HepG2 (cell line): ENCODE data around the gene ARFGAP3. TPM values are rescaled to one million over a fixed set of nuclear protein-coding genes. Genes with fewer than 3 reads are reported as not detected.

Experiments used
- CSRNP2 ChIP-seq: sonication (generic); formaldehyde crosslinking; conservative IDR thresholded peaks from 2 replicates; pipeline ENCODE4 v1.8.0; 2022; ENCODE audit warnings: low read depth, missing genetic modification reagents
- DNMT1 ChIP-seq: sonication (generic); formaldehyde crosslinking; IDR thresholded peaks from 2 replicates; pipeline ENCODE4 v1.5.1; 2020; ENCODE audit warnings: mild to moderate bottlenecking, missing genetic modification reagents
- MAX ChIP-seq: IDR thresholded peaks from 2 replicates; pipeline ENCODE4 v1.6.1; 2012; ENCODE audit warnings: inconsistent platforms
- PITX1 ChIP-seq: sonication (generic); formaldehyde crosslinking; IDR thresholded peaks from 2 replicates; pipeline ENCODE4 v1.5.1; 2020; ENCODE audit warnings: mild to moderate bottlenecking, missing genetic modification reagents
- RBM22 ChIP-seq: fragments of 200-400 bp; formaldehyde crosslinking; optimal IDR thresholded peaks from 2 replicates; pipeline ENCODE3; 2017; ENCODE audit warnings: mild to moderate bottlenecking, low read length, moderate library complexity
- SALL1 ChIP-seq: sonication (generic); formaldehyde crosslinking; IDR thresholded peaks from 2 replicates; pipeline ENCODE4 v1.8.0; 2022; ENCODE audit warnings: mild to moderate bottlenecking, missing genetic modification reagents
- YEATS2 ChIP-seq: sonication (generic); formaldehyde crosslinking; IDR thresholded peaks from 2 replicates; pipeline ENCODE4 v1.4.0; 2020; ENCODE audit warnings: missing genetic modification reagents, borderline replicate concordance
- ZFAT ChIP-seq: sonication (generic); formaldehyde crosslinking; conservative IDR thresholded peaks from 2 replicates; pipeline ENCODE4 v1.8.1; 2023; ENCODE audit warnings: missing genetic modification reagents, inconsistent platforms
- ZNF782 ChIP-seq: sonication (generic); formaldehyde crosslinking; IDR thresholded peaks from 2 replicates; pipeline ENCODE4 v1.4.0; 2020; ENCODE audit warnings: missing genetic modification reagents, mild to moderate bottlenecking, borderline replicate concordance
- polyA plus RNA-seq, 8 experiments: library from polyadenylated mRNA; depleted of rRNA in 3 of 8; stranded (reverse) in 7 of 8; unstranded in 1 of 8; fragments of >200 nt; fragmentation: Illumina TruSeq in 4 of 8; extraction: Trizol in 4 of 8; gene quantifications; 2 replicates each; pipeline versions ENCODE4 v1.2.1 to v1.2.3, GENCODE V29; 2011 to 2016; ENCODE audit warnings: low read depth in 4 of 8, missing spikeins in 1 of 8, mixed read lengths in 1 of 8; ENCODE audit not compliant: insufficient read depth in 1 of 8
- total RNA-seq, 5 experiments: library from RNA; depleted of rRNA; stranded (reverse); fragments of >200 nt; fragmentation: Illumina TruSeq; extraction: Trizol; gene quantifications; 2 replicates each; pipeline ENCODE4 v1.2.3, GENCODE V29; 2016; ENCODE audit warnings: low read depth in 1 of 5
- TF ChIP-seq, protein P1 (sequence below): sonication (generic); formaldehyde crosslinking; IDR thresholded peaks from 2 replicates; pipeline ENCODE4 v1.9.0; 2021; ENCODE audit warnings: missing genetic modification reagents, borderline replicate concordance
- TF ChIP-seq, protein P2 (sequence below): sonication (generic); formaldehyde crosslinking; IDR thresholded peaks from 2 replicates; pipeline ENCODE4 v1.4.0; 2020; ENCODE audit warnings: missing genetic modification reagents
- TF ChIP-seq, protein P3 (sequence below): sonication (generic); formaldehyde crosslinking; IDR thresholded peaks from 2 replicates; pipeline ENCODE4 v1.4.0; 2020; ENCODE audit warnings: missing genetic modification reagents
- TF ChIP-seq, protein P4 (sequence below): sonication (generic); formaldehyde crosslinking; conservative IDR thresholded peaks from 2 replicates; pipeline ENCODE4 v1.5.0; 2020; ENCODE audit warnings: missing genetic modification reagents

The ARFGAP3 gene
- total and polyA plus RNA-seq, 2 of the 13 experiments (the other 11 are each of a cell fraction or from before 2014, with no cell fraction given): 41.7 to 61.6 TPM

- TF ChIP-seq CSRNP2 (CRISPR knock-in tag): no peak
- peak; percentile 83 for TF ChIP-seq MAX
- TF ChIP-seq RBM22: no peak
- TF ChIP-seq YEATS2 (CRISPR knock-in tag): peak; percentile 73; the same call in 1 of the 2 replicates
- no peak for TF ChIP-seq DNMT1 (CRISPR knock-in tag)
- TF ChIP-seq ZFAT: no peak
- TF ChIP-seq, protein P1, sequence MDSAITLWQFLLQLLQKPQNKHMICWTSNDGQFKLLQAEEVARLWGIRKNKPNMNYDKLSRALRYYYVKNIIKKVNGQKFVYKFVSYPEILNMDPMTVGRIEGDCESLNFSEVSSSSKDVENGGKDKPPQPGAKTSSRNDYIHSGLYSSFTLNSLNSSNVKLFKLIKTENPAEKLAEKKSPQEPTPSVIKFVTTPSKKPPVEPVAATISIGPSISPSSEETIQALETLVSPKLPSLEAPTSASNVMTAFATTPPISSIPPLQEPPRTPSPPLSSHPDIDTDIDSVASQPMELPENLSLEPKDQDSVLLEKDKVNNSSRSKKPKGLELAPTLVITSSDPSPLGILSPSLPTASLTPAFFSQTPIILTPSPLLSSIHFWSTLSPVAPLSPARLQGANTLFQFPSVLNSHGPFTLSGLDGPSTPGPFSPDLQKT (CRISPR knock-in tag): no peak
- peak; percentile 40; the same call in 1 of the 2 replicates for TF ChIP-seq ZNF782 (CRISPR knock-in tag)
- TF ChIP-seq PITX1 (CRISPR knock-in tag): peak; percentile 82
- peak; percentile 98 for TF ChIP-seq SALL1
- TF ChIP-seq, protein P2, sequence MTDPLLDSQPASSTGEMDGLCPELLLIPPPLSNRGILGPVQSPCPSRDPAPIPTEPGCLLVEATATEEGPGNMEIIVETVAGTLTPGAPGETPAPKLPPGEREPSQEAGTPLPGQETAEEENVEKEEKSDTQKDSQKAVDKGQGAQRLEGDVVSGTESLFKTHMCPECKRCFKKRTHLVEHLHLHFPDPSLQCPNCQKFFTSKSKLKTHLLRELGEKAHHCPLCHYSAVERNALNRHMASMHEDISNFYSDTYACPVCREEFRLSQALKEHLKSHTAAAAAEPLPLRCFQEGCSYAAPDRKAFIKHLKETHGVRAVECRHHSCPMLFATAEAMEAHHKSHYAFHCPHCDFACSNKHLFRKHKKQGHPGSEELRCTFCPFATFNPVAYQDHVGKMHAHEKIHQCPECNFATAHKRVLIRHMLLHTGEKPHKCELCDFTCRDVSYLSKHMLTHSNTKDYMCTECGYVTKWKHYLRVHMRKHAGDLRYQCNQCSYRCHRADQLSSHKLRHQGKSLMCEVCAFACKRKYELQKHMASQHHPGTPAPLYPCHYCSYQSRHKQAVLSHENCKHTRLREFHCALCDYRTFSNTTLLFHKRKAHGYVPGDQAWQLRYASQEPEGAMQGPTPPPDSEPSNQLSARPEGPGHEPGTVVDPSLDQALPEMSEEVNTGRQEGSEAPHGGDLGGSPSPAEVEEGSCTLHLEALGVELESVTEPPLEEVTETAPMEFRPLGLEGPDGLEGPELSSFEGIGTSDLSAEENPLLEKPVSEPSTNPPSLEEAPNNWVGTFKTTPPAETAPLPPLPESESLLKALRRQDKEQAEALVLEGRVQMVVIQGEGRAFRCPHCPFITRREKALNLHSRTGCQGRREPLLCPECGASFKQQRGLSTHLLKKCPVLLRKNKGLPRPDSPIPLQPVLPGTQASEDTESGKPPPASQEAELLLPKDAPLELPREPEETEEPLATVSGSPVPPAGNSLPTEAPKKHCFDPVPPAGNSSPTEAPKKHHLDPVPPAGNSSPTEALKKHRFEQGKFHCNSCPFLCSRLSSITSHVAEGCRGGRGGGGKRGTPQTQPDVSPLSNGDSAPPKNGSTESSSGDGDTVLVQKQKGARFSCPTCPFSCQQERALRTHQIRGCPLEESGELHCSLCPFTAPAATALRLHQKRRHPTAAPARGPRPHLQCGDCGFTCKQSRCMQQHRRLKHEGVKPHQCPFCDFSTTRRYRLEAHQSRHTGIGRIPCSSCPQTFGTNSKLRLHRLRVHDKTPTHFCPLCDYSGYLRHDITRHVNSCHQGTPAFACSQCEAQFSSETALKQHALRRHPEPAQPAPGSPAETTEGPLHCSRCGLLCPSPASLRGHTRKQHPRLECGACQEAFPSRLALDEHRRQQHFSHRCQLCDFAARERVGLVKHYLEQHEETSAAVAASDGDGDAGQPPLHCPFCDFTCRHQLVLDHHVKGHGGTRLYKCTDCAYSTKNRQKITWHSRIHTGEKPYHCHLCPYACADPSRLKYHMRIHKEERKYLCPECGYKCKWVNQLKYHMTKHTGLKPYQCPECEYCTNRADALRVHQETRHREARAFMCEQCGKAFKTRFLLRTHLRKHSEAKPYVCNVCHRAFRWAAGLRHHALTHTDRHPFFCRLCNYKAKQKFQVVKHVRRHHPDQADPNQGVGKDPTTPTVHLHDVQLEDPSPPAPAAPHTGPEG (CRISPR knock-in tag): no peak
- TF ChIP-seq, protein P3, sequence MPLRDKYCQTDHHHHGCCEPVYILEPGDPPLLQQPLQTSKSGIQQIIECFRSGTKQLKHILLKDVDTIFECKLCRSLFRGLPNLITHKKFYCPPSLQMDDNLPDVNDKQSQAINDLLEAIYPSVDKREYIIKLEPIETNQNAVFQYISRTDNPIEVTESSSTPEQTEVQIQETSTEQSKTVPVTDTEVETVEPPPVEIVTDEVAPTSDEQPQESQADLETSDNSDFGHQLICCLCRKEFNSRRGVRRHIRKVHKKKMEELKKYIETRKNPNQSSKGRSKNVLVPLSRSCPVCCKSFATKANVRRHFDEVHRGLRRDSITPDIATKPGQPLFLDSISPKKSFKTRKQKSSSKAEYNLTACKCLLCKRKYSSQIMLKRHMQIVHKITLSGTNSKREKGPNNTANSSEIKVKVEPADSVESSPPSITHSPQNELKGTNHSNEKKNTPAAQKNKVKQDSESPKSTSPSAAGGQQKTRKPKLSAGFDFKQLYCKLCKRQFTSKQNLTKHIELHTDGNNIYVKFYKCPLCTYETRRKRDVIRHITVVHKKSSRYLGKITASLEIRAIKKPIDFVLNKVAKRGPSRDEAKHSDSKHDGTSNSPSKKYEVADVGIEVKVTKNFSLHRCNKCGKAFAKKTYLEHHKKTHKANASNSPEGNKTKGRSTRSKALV: no peak
- TF ChIP-seq, protein P4, sequence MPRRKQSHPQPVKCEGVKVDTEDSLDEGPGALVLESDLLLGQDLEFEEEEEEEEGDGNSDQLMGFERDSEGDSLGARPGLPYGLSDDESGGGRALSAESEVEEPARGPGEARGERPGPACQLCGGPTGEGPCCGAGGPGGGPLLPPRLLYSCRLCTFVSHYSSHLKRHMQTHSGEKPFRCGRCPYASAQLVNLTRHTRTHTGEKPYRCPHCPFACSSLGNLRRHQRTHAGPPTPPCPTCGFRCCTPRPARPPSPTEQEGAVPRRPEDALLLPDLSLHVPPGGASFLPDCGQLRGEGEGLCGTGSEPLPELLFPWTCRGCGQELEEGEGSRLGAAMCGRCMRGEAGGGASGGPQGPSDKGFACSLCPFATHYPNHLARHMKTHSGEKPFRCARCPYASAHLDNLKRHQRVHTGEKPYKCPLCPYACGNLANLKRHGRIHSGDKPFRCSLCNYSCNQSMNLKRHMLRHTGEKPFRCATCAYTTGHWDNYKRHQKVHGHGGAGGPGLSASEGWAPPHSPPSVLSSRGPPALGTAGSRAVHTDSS (CRISPR knock-in tag): no peak
These were observed 56.4 kb downstream of the ARFGAP3 start (continued) for GRCh38 chr22:42800451-42801251.
